Stomach (tissue), 9 donors: Measurements from ENCODE around the gene MTHFSD. TPM values are rescaled to one million over a fixed set of nuclear protein-coding genes. Genes with fewer than 3 reads are reported as not detected.
A peak's percentile ranks its signal among the peaks of the same experiment; 100 is the strongest.

Experiments
- DNase-seq, 2 donors: peaks; one replicate each; pipeline versions ENCODE4 v3.0.0 to v3.0.0-alpha.2; 2013 to 2019
- H3K27ac ChIP-seq, 5 donors: fragments of 200-600 bp in 4 of 5; sonication (generic) in 4 of 5; one replicate each; pipeline ENCODE4 v1.5.1; 2013 to 2019; ENCODE audit warnings: mild to moderate bottlenecking in 1 of 5, moderate library complexity in 1 of 5
- H3K27me3 ChIP-seq, 3 donors: fragments of 200-600 bp; sonication (generic); one replicate each; pipeline ENCODE4 v1.5.1; 2017 to 2019; ENCODE audit warnings: mixed run types in 1 of 3
- H3K36me3 ChIP-seq, 4 donors: fragments of 200-600 bp; sonication (generic); 1 replicate in 3 of 4; 2 replicates in 1 of 4; pipeline ENCODE4 v1.5.1; 2016 to 2019
- H3K4me1 ChIP-seq, 4 donors: fragments of 200-600 bp; sonication (generic); one replicate each; pipeline ENCODE4 v1.5.1; 2016 to 2019
- H3K4me3 ChIP-seq, 4 donors: fragments of 200-600 bp; sonication (generic) in 3 of 4; one replicate each; pipeline ENCODE4 v1.5.1; 2016 to 2019; ENCODE audit warnings: mild to moderate bottlenecking in 1 of 4
- H3K9me3 ChIP-seq, 4 donors: fragments of 200-600 bp; sonication (generic); one replicate each; pipeline ENCODE4 v1.5.1; 2016 to 2019
- CTCF ChIP-seq, 7 experiments: fragments of 450-650 bp in 4 of 7; fragments of 200-600 bp in 3 of 7; sonication (generic) in 3 of 7; IDR thresholded peaks; one replicate each; pipeline ENCODE4 v1.5.1; 2016 to 2019; ENCODE audit warnings: antibody characterized with exemption in 7 of 7, control low read depth in 2 of 7, mild to moderate bottlenecking in 1 of 7
- EP300 ChIP-seq: sonication (generic); formaldehyde crosslinking; IDR thresholded peaks from one replicate; pipeline ENCODE4 v1.6.1; 2017; ENCODE audit warnings: antibody characterized with exemption
- POLR2A ChIP-seq, 4 donors: fragments of 450-650 bp; IDR thresholded peaks; one replicate each; pipeline ENCODE4 v1.6.1; 2016; ENCODE audit warnings: antibody characterized with exemption in 4 of 4, control low read depth in 2 of 4, mild to moderate bottlenecking in 1 of 4, moderate library complexity in 1 of 4
- POLR2AphosphoS5 ChIP-seq, 3 donors: sonication (generic); formaldehyde crosslinking; IDR thresholded peaks; one replicate each; pipeline ENCODE4 v1.6.1; 2016; ENCODE audit warnings: antibody characterized with exemption in 3 of 3
- WGBS, 5 donors: extraction: QIAGEN DNeasy Blood & Tissue Kit in 3 of 5; methylation state at CpG; one replicate each; pipeline versions ENCODE4 v1.1.5 to v1.1.7; 2013 to 2018; 5-methylcytosine and 5-hydroxymethylcytosine counted together
- intact Hi-C: fragments of 100-400 bp; cut with DNase I; formaldehyde crosslinking; loops from one replicate; pipeline ENCODE4 v1.15.1; 2023; ENCODE audit warnings: low total_unique reads
- polyA plus RNA-seq, 3 donors: library from polyadenylated mRNA; stranded (reverse); fragments of 200-250 nt; gene quantifications; one replicate each; pipeline ENCODE4 v1.2.3, GENCODE V29; 2013
- total RNA-seq, 5 donors: library from RNA; depleted of rRNA; stranded (reverse); fragments of >200 nt; gene quantifications; one replicate each; pipeline versions ENCODE4 v1.1.0 to v1.2.3, GENCODE V29; 2014 to 2016
- donor health status: healthy with polysubstance abuse.
- donor health status: Bipolar disorder and iron deficiency.
- donor health status: healthy.

MTHFSD gene
- total and polyA plus RNA-seq, 8 donors, result 3.5 to 23.1 (median 7.7) TPM

- intact Hi-C loops, result loop anchor here (5.0 kb wide), 1 partner anchor 719 kb away; no protein-coding TSS in a partner anchor
- WGBS, 5 donors, result 0 to 1% (median 1%) methylated on average over 40 to 41 of the region's 41 CpGs
These were observed 8.7 kb upstream of the MTHFSD start for GRCh38 chr16:86563469-86564345.

GRCh38 chr16:86562356-86562755, 7.3 kb upstream of the MTHFSD start:
- Histone ChIP-seq H3K9me3 (no peaks in the 10 kb centered on the region), H3K27me3 (peaks cover 25 to 86% (median 44%) of the 10 kb centered on the region in 3 donors), H3K36me3 (no peaks in the 10 kb centered on the region), H3K27ac (no peak overlapping the region), H3K4me1 (peaks cover 12 to 43% (median 31%) of the 10 kb centered on the region in 4 donors), H3K4me3 (no peak overlapping the region)
- DNase-seq, result no peak
- 77 to 92% (median 82%) methylated on average over 6 of the region's 6 CpGs for WGBS, 5 donors
- intact Hi-C loops, result loop anchor here (5.0 kb wide), 1 partner anchor 720 kb away; no protein-coding TSS in a partner anchor
- no peak for TF ChIP-seq POLR2AphosphoS5 (IDR thresholded peaks at IDR 0.05)
- no peak for TF ChIP-seq CTCF (IDR thresholded peaks at IDR 0.05)
- no peak for TF ChIP-seq POLR2A (IDR thresholded peaks at IDR 0.05)
- TF ChIP-seq EP300, result no peak

More at GRCh38 chr16:86563469-86564345, 8.7 kb upstream of the MTHFSD start:
- Histone ChIP-seq H3K27me3 (peaks cover 39 to 86% (median 58%) of the 10 kb centered on the region in 3 donors), H3K27ac (no peak overlapping the region), H3K4me3 (peak overlapping the region in 1 of 4 donors; percentile 14), H3K36me3 (no peaks in the 10 kb centered on the region), H3K9me3 (no peaks in the 10 kb centered on the region), H3K4me1 (peaks cover 12 to 45% (median 32%) of the 10 kb centered on the region in 4 donors)
- peak; percentile 94 for DNase-seq
- TF ChIP-seq CTCF (IDR thresholded peaks at IDR 0.05) (peak in 6 of 7 experiments; percentile 85 to 100 (median 100)), POLR2AphosphoS5 (IDR thresholded peaks at IDR 0.05) (peak in 1 of 3 donors; percentile 53), EP300 (no peak), POLR2A (IDR thresholded peaks at IDR 0.05) (no peak)

GRCh38 chr16:86559802-86560305, 4.8 kb upstream of the MTHFSD start:
- H3K4me3 ChIP-seq, result no peak overlapping the region
- TF ChIP-seq EP300 (no peak), CTCF (IDR thresholded peaks at IDR 0.05) (no peak), POLR2AphosphoS5 (IDR thresholded peaks at IDR 0.05) (no peak), POLR2A (IDR thresholded peaks at IDR 0.05) (no peak)
- intact Hi-C loops, result loop anchor here (5.0 kb wide), 1 partner anchor 722 kb away; no protein-coding TSS in a partner anchor
- H3K27ac ChIP-seq, result no peak overlapping the region
- H3K9me3 ChIP-seq, result no peaks in the 10 kb centered on the region
- WGBS, 5 donors, result 75 to 88% (median 87%) methylated on average over 7 to 9 of the region's 9 CpGs
- H3K4me1 ChIP-seq, result peaks cover 17 to 31% (median 25%) of the 10 kb centered on the region in 4 donors
- no peaks in the 10 kb centered on the region for H3K36me3 ChIP-seq
- no peak for DNase-seq
- peaks cover 8 to 67% (median 19%) of the 10 kb centered on the region in 3 donors for H3K27me3 ChIP-seq

GRCh38 chr16:86558355-86559193, 3.5 kb upstream of the MTHFSD start:
- peaks cover 0 to 56% (median 9%) of the 10 kb centered on the region in 3 donors for H3K27me3 ChIP-seq
- peak overlapping the region in 1 of 5 donors; percentile 21 for H3K27ac ChIP-seq
- intact Hi-C loops, result no loop called here
- H3K4me1 ChIP-seq, result peaks cover 15 to 31% (median 25%) of the 10 kb centered on the region in 4 donors
- no peaks in the 10 kb centered on the region for H3K36me3 ChIP-seq
- WGBS, 5 donors, result 29 to 53% (median 47%) methylated on average over 28 of the region's 28 CpGs
- H3K4me3 ChIP-seq, result no peak overlapping the region
- DNase-seq, result no peak
- TF ChIP-seq EP300 (no peak), POLR2AphosphoS5 (IDR thresholded peaks at IDR 0.05) (no peak), POLR2A (IDR thresholded peaks at IDR 0.05) (no peak), CTCF (IDR thresholded peaks at IDR 0.05) (no peak)
- H3K9me3 ChIP-seq, result no peaks in the 10 kb centered on the region
